Measurements from ENCODE around the gene ATRN. TPM values are rescaled to one million over a fixed set of nuclear protein-coding genes. Genes with fewer than 3 reads are reported as not detected.

Gene ATRN
- total and polyA plus RNA-seq, 2 experiments from 2014 or later = 2.2 to 18.3 TPM

GRCh38 chr20:3674995-3675900 lies 204.4 kb downstream of the ATRN start:
- H3K27me3 Mint-ChIP-seq (ENCODE audit: insufficient read depth, low read depth, poor library complexity) = peaks cover 35% of the 10 kb centered on the region
- peaks cover 32% of the 10 kb centered on the region for H3K4me1 Mint-ChIP-seq
- no peaks in the 10 kb centered on the region for H4K20me1 ChIP-seq (replicated peaks; ENCODE audit: insufficient read depth)
- no peaks in the 10 kb centered on the region for H3K79me2 ChIP-seq (replicated peaks; ENCODE audit: insufficient read depth)
- no peaks in the 10 kb centered on the region for H3K9me2 ChIP-seq (ENCODE audit: insufficient read depth)
- H3K4me2 ChIP-seq = no peak overlapping the region
- no peaks in the 10 kb centered on the region for H3K36me3 Mint-ChIP-seq (ENCODE audit: low read depth)
- H3K27ac Mint-ChIP-seq = no peak overlapping the region
- H3K27ac ChIP-seq (ENCODE audit: low read depth) = no peak overlapping the region
- no peak overlapping the region for H3K4me3 Mint-ChIP-seq
- H3K4me3 ChIP-seq = no peak overlapping the region
- H2AFZ ChIP-seq = no peak overlapping the region
- H3K4me1 ChIP-seq (ENCODE audit: insufficient read depth) = peaks cover 4% of the 10 kb centered on the region; the same call in 1 of the 2 replicates
- TF ChIP-seq CTCF (conservative IDR thresholded peaks at IDR 0.05; ENCODE audit: low read depth in 2 of 2) = no peak
- no peak for TF ChIP-seq EZH2 (IDR thresholded peaks at IDR 0.05; ENCODE audit: low read depth, unreplicated experiment)
- H3K27me3 ChIP-seq (ENCODE audit: insufficient read depth) = peaks cover 45% of the 10 kb centered on the region
- ATAC-seq (no peak), DNase-seq (ENCODE audit: low spot score) (no peak)
- peaks cover 3% of the 10 kb centered on the region; the same call in 1 of the 2 replicates for H3F3A ChIP-seq (replicated peaks; ENCODE audit: low read depth)
- H3K9me3 Mint-ChIP-seq = no peaks in the 10 kb centered on the region; the same call in 2 of the 3 replicates
- no peaks in the 10 kb centered on the region for H3K36me3 ChIP-seq (ENCODE audit: insufficient read depth)

- ATAC-seq (no peak), DNase-seq (ENCODE audit: low spot score) (no peak)
- peaks cover 47% of the 10 kb centered on the region for H3K27me3 ChIP-seq (ENCODE audit: insufficient read depth)
- H3K9me2 ChIP-seq (ENCODE audit: insufficient read depth) = no peaks in the 10 kb centered on the region
- Mint-ChIP-seq H3K4me3 (no peak overlapping the region), H3K27me3 (ENCODE audit: insufficient read depth, low read depth, poor library complexity) (peaks cover 30% of the 10 kb centered on the region), H3K36me3 (ENCODE audit: low read depth) (no peaks in the 10 kb centered on the region), H3K9me3 (no peaks in the 10 kb centered on the region), H3K4me1 (peaks cover 37% of the 10 kb centered on the region), H3K27ac (no peak overlapping the region)
- peaks cover 6% of the 10 kb centered on the region; the same call in 1 of the 2 replicates for H3K4me1 ChIP-seq (ENCODE audit: insufficient read depth)
- H3K4me2 ChIP-seq = no peak overlapping the region
- no peak overlapping the region for H2AFZ ChIP-seq
- H3F3A ChIP-seq (replicated peaks; ENCODE audit: low read depth) = peaks cover 6% of the 10 kb centered on the region; the same call in 1 of the 2 replicates
- H3K4me3 ChIP-seq = no peak overlapping the region
- H4K20me1 ChIP-seq (replicated peaks; ENCODE audit: insufficient read depth) = no peaks in the 10 kb centered on the region
- no peaks in the 10 kb centered on the region for H3K36me3 ChIP-seq (ENCODE audit: insufficient read depth)
- no peaks in the 10 kb centered on the region for H3K79me2 ChIP-seq (replicated peaks; ENCODE audit: insufficient read depth)
- no peak overlapping the region for H3K27ac ChIP-seq (ENCODE audit: low read depth)
- TF ChIP-seq CTCF (conservative IDR thresholded peaks at IDR 0.05; ENCODE audit: low read depth in 2 of 2) (no peak), JUNB (IDR thresholded peaks at IDR 0.05; ENCODE audit: unreplicated experiment) (no peak), EZH2phosphoT487 (IDR thresholded peaks at IDR 0.05; ENCODE audit: unreplicated experiment) (no peak), ETS1 (IDR thresholded peaks at IDR 0.05) (no peak), EZH2 (IDR thresholded peaks at IDR 0.05; ENCODE audit: low read depth, unreplicated experiment) (no peak), STAT1 (IDR thresholded peaks at IDR 0.05; ENCODE audit: unreplicated experiment) (no peak), ZNF462 (CRISPR knock-in tag; IDR thresholded peaks at IDR 0.05) (no peak), ZNF114 (CRISPR knock-in tag; IDR thresholded peaks at IDR 0.05) (no peak)
Measured at GRCh38 chr20:3677733-3678132, 206.9 kb downstream of the ATRN start.
